Naive thymus-derived CD4-positive, alpha-beta T cell (primary cell): ENCODE measurements around the gene IKZF1. TPM values are rescaled to one million over a fixed set of nuclear protein-coding genes. Genes with fewer than 3 reads are reported as not detected.

Experiments used
- ATAC-seq: fragments of 150-1000 bp; cut with Tn5 transposase; 2 replicates; pipeline ENCODE4 v1.10.0; 2021; ENCODE audit warnings: mild to moderate bottlenecking, moderate library complexity
- CTCF ChIA-PET: fragments of 350-600 bp; sonication (Branson Sonifier 250); formaldehyde crosslinking; loops from one replicate; lab custom pipeline; 2021; ENCODE audit warnings: antibody characterized with exemption; lab: Charles Lee
- POLR2A ChIA-PET: fragments of 350-600 bp; sonication (Branson Sonifier 250); formaldehyde crosslinking; loops from one replicate; lab custom pipeline; 2021; ENCODE audit warnings: antibody characterized with exemption, inconsistent platforms; lab: Charles Lee
- DNase-seq, 9 donors: peaks; one replicate each; pipeline versions ENCODE4 v3.0.0 to v3.0.0-alpha.2; 2020 to 2022; ENCODE audit warnings: mixed read lengths in 1 of 9
- H3K27ac ChIP-seq: one replicate; pipeline ENCODE4 v1.7.0; 2013; ENCODE audit warnings: mild to moderate bottlenecking, low read depth, low read length, moderate library complexity
- H3K27me3 ChIP-seq, 2 donors: one replicate each; pipeline ENCODE4 v1.7.0; 2013; ENCODE audit warnings: low read length in 2 of 2, mild to moderate bottlenecking in 2 of 2, moderate library complexity in 2 of 2; ENCODE audit not compliant: control insufficient read depth in 2 of 2, insufficient read depth in 2 of 2
- H3K36me3 ChIP-seq, 3 experiments: 1 replicate in 2 of 3; 2 replicates in 1 of 3; pipeline ENCODE4 v1.7.0; 2013; ENCODE audit warnings: low read length in 3 of 3, mild to moderate bottlenecking in 3 of 3, moderate library complexity in 1 of 3; ENCODE audit not compliant: insufficient read depth in 3 of 3, control insufficient read depth in 2 of 3
- H3K4me1 ChIP-seq, 2 donors: one replicate each; pipeline ENCODE4 v1.7.0; 2013; ENCODE audit warnings: low read length in 2 of 2, mild to moderate bottlenecking in 2 of 2, moderate library complexity in 1 of 2; ENCODE audit not compliant: control insufficient read depth in 2 of 2, insufficient read depth in 2 of 2
- H3K4me3 ChIP-seq: 2 replicates; pipeline ENCODE4 v1.7.0; 2013; ENCODE audit warnings: mild to moderate bottlenecking, low read length
- H3K9me3 ChIP-seq, 3 experiments: 1 replicate in 2 of 3; 2 replicates in 1 of 3; pipeline ENCODE4 v1.7.0; 2013; ENCODE audit warnings: low read length in 3 of 3; ENCODE audit not compliant: control insufficient read depth in 2 of 3
- H3K27ac Mint-ChIP-seq, 9 donors: one replicate each; pipeline ENCODE4 v1.8.0; 2020 to 2022; ENCODE audit warnings: mixed read lengths in 9 of 9, mild to moderate bottlenecking in 8 of 9, moderate library complexity in 5 of 9, inconsistent platforms in 2 of 9
- H3K27me3 Mint-ChIP-seq, 5 donors: one replicate each; pipeline ENCODE4 v1.8.0; 2021 to 2022; ENCODE audit warnings: mixed read lengths in 5 of 5, mild to moderate bottlenecking in 1 of 5
- H3K36me3 Mint-ChIP-seq, 5 donors: one replicate each; pipeline ENCODE4 v1.8.0; 2020 to 2022; ENCODE audit warnings: mixed read lengths in 5 of 5, mild to moderate bottlenecking in 3 of 5, inconsistent platforms in 1 of 5
- H3K4me1 Mint-ChIP-seq, 7 donors: one replicate each; pipeline ENCODE4 v1.8.0; 2020 to 2022; ENCODE audit warnings: mixed read lengths in 7 of 7, mild to moderate bottlenecking in 3 of 7, inconsistent platforms in 1 of 7
- H3K4me3 Mint-ChIP-seq, 10 donors: one replicate each; pipeline ENCODE4 v1.8.0; 2020 to 2022; ENCODE audit warnings: mild to moderate bottlenecking in 10 of 10, mixed read lengths in 10 of 10, moderate library complexity in 6 of 10, inconsistent platforms in 2 of 10
- H3K9me3 Mint-ChIP-seq, 11 donors: one replicate each; pipeline ENCODE4 v1.8.0; 2020 to 2022; ENCODE audit warnings: mixed read lengths in 11 of 11, mild to moderate bottlenecking in 4 of 11, inconsistent platforms in 1 of 11, moderate library complexity in 1 of 11
- intact Hi-C, 2 donors: fragments of 100-400 bp; cut with micrococcal nuclease; formaldehyde crosslinking; loops; one replicate each; pipeline ENCODE4 v1.15.1; 2023
- polyA plus RNA-seq, 2 donors: library from polyadenylated mRNA; unstranded; fragments of 300-500 nt; fragmentation: Illumina TruSeq; gene quantifications; one replicate each; pipeline ENCODE4 v1.2.3, GENCODE V29; 2021
- total RNA-seq, 6 experiments: library from RNA in 5 of 6; stranded (reverse) in 5 of 6; gene quantifications; 1 replicate in 5 of 6; 2 replicates in 1 of 6; pipeline ENCODE4 v1.2.3 and lab custom pipeline; 2021 to 2026

IKZF1 gene
- total and polyA plus RNA-seq, 7 experiments from 2014 or later, result 258 to 548 (median 434) TPM

GRCh38 chr7:50265968-50266634 is 38.4 kb upstream of the IKZF1 start:
- ATAC-seq (no peak), DNase-seq (peak in 1 of 9 donors; percentile 8)
- peak overlapping the region; percentile 69 to 99 (median 80) for H3K4me3 Mint-ChIP-seq
- peaks cover 0 to 23% (median 0%) of the 10 kb centered on the region in 5 donors for H3K36me3 Mint-ChIP-seq
- Histone ChIP-seq H3K4me3 (peak overlapping the region; percentile 14), H3K9me3 (no peaks in the 10 kb centered on the region), H3K36me3 (no peaks in the 10 kb centered on the region), H3K27me3 (no peaks in the 10 kb centered on the region), H3K4me1 (peaks cover 94 to 98% of the 10 kb centered on the region in 2 donors), H3K27ac (peak overlapping the region; percentile 66)
- ChIA-PET CTCF (interaction anchor here (0.6 to 5.6 kb wide), 12 partner anchors 22 to 133 kb away, joined by 3 to 34 read pairs (median 4); no protein-coding TSS in a partner anchor), POLR2A (interaction anchor here (0.6 to 27.7 kb wide), 30 partner anchors 8 to 132 kb away, joined by 3 to 1000 read pairs (median 7); partner anchors contain the start of gene IKZF1)
- peaks cover 0 to 4% (median 0%) of the 10 kb centered on the region in 11 donors for H3K9me3 Mint-ChIP-seq
- peaks cover 86 to 100% (median 98%) of the 10 kb centered on the region in 7 donors for H3K4me1 Mint-ChIP-seq
- no peaks in the 10 kb centered on the region for H3K27me3 Mint-ChIP-seq
- intact Hi-C loops, result loop anchor here (1.0 to 5.0 kb wide), 6 partner anchors 8 to 197 kb away; no protein-coding TSS in a partner anchor
- H3K27ac Mint-ChIP-seq, result peak overlapping the region; percentile 87 to 99 (median 95)

- ATAC-seq (peak; percentile 87), DNase-seq (peak in 8 of 9 donors; percentile 79 to 86 (median 82))
- Histone ChIP-seq H3K27me3 (no peaks in the 10 kb centered on the region), H3K4me3 (peak overlapping the region; percentile 14), H3K4me1 (peaks cover 87 to 98% of the 10 kb centered on the region in 2 donors), H3K9me3 (no peaks in the 10 kb centered on the region), H3K27ac (peak overlapping the region; percentile 66), H3K36me3 (no peaks in the 10 kb centered on the region)
- intact Hi-C loops, result loop anchor here (1.0 to 5.0 kb wide), 14 partner anchors 7 to 198 kb away; no protein-coding TSS in a partner anchor
- CTCF ChIA-PET, result interaction anchor here (0.8 to 5.6 kb wide), 22 partner anchors 10 to 125 kb away, joined by 3 to 34 read pairs (median 4); no protein-coding TSS in a partner anchor
- Mint-ChIP-seq H3K4me1 (peaks cover 83 to 100% (median 98%) of the 10 kb centered on the region in 7 donors), H3K9me3 (peaks cover 0 to 4% (median 0%) of the 10 kb centered on the region in 11 donors), H3K4me3 (peak overlapping the region; percentile 69 to 99 (median 82)), H3K36me3 (peaks cover 0 to 19% (median 0%) of the 10 kb centered on the region in 5 donors), H3K27ac (peak overlapping the region; percentile 87 to 99 (median 95)), H3K27me3 (no peaks in the 10 kb centered on the region)
- POLR2A ChIA-PET, result interaction anchor here (0.6 to 27.7 kb wide), 30 partner anchors 9 to 132 kb away, joined by 3 to 1000 read pairs (median 7); partner anchors contain the start of gene IKZF1
Measured at GRCh38 chr7:50266635-50267386, 37.7 kb upstream of the IKZF1 start.

GRCh38 chr7:50267525-50268041 is 36.9 kb upstream of the IKZF1 start:
- Histone ChIP-seq H3K36me3 (no peaks in the 10 kb centered on the region), H3K9me3 (no peaks in the 10 kb centered on the region), H3K27ac (peak overlapping the region; percentile 66), H3K27me3 (no peaks in the 10 kb centered on the region), H3K4me3 (peak overlapping the region; percentile 8), H3K4me1 (peaks cover 79 to 98% of the 10 kb centered on the region in 2 donors)
- Mint-ChIP-seq H3K36me3 (peaks cover 0 to 15% (median 0%) of the 10 kb centered on the region in 5 donors), H3K4me1 (peaks cover 76 to 100% (median 98%) of the 10 kb centered on the region in 7 donors), H3K9me3 (peaks cover 0 to 4% (median 0%) of the 10 kb centered on the region in 11 donors), H3K27me3 (no peaks in the 10 kb centered on the region), H3K4me3 (peak overlapping the region; percentile 69 to 99 (median 82)), H3K27ac (peak overlapping the region; percentile 87 to 99 (median 95))
- intact Hi-C loops, result loop anchor here (1.0 to 5.0 kb wide), 13 partner anchors 14 to 199 kb away; no protein-coding TSS in a partner anchor
- DNase-seq (no peak), ATAC-seq (no peak)
- POLR2A ChIA-PET, result interaction anchor here (1.0 to 27.7 kb wide), 22 partner anchors 9 to 119 kb away, joined by 4 to 1000 read pairs (median 12); partner anchors contain the start of gene IKZF1
- CTCF ChIA-PET, result interaction anchor here (0.8 to 5.6 kb wide), 19 partner anchors 9 to 125 kb away, joined by 3 to 34 read pairs (median 4); no protein-coding TSS in a partner anchor

GRCh38 chr7:50268223-50268622 is 36.3 kb upstream of the IKZF1 start:
- ATAC-seq (no peak), DNase-seq (no peak)
- ChIA-PET POLR2A (interaction anchor here (1.4 to 27.7 kb wide), 13 partner anchors 8 to 98 kb away, joined by 4 to 1000 read pairs (median 37); partner anchors contain the start of gene IKZF1), CTCF (interaction anchor here (1.1 to 5.6 kb wide), 9 partner anchors 9 to 100 kb away, joined by 3 to 34 read pairs (median 6); no protein-coding TSS in a partner anchor)
- H3K36me3 ChIP-seq, result no peaks in the 10 kb centered on the region
- no peaks in the 10 kb centered on the region for H3K27me3 ChIP-seq
- intact Hi-C loops, result loop anchor here in 1 of 2 donors (5.0 kb wide), 1 partner anchor 84 kb away; no protein-coding TSS in a partner anchor
- peak overlapping the region; percentile 39 to 99 (median 76) for H3K4me3 Mint-ChIP-seq
- no peaks in the 10 kb centered on the region for H3K9me3 ChIP-seq
- H3K4me1 Mint-ChIP-seq, result peaks cover 76 to 100% (median 98%) of the 10 kb centered on the region in 7 donors
- peaks cover 0 to 12% (median 0%) of the 10 kb centered on the region in 5 donors for H3K36me3 Mint-ChIP-seq
- H3K9me3 Mint-ChIP-seq, result peaks cover 0 to 4% (median 0%) of the 10 kb centered on the region in 11 donors
- peak overlapping the region; percentile 66 for H3K27ac ChIP-seq
- H3K27me3 Mint-ChIP-seq, result no peaks in the 10 kb centered on the region
- peak overlapping the region; percentile 19 for H3K4me3 ChIP-seq
- peaks cover 73 to 98% of the 10 kb centered on the region in 2 donors for H3K4me1 ChIP-seq
- H3K27ac Mint-ChIP-seq, result peak overlapping the region; percentile 87 to 99 (median 95)

GRCh38 chr7:50268990-50269389 is 35.5 kb upstream of the IKZF1 start:
- no peak for DNase-seq
- no peak overlapping the region for H3K4me3 ChIP-seq

More at GRCh38 chr7:50268990-50269389, 35.5 kb upstream of the IKZF1 start:
- Histone ChIP-seq H3K36me3 (no peaks in the 10 kb centered on the region), H3K27me3 (no peaks in the 10 kb centered on the region), H3K9me3 (no peaks in the 10 kb centered on the region), H3K27ac (peak overlapping the region; percentile 66), H3K4me1 (peaks cover 65 to 98% of the 10 kb centered on the region in 2 donors)
- intact Hi-C loops, result loop anchor here in 1 of 2 donors (5.0 kb wide), 1 partner anchor 83 kb away; no protein-coding TSS in a partner anchor
- CTCF ChIA-PET, result interaction anchor here (0.8 to 1.9 kb wide), 4 partner anchors 23 to 63 kb away, joined by 3 to 5 read pairs (median 4); partner anchors contain the start of gene IKZF1
- no peak for ATAC-seq
- Mint-ChIP-seq H3K9me3 (peaks cover 0 to 4% (median 0%) of the 10 kb centered on the region in 11 donors), H3K36me3 (peaks cover 0 to 12% (median 0%) of the 10 kb centered on the region in 5 donors), H3K4me3 (peak overlapping the region in 9 of 10 donors; percentile 23 to 99 (median 73)), H3K4me1 (peaks cover 74 to 100% (median 98%) of the 10 kb centered on the region in 7 donors), H3K27ac (peak overlapping the region; percentile 87 to 99 (median 95)), H3K27me3 (no peaks in the 10 kb centered on the region)
- POLR2A ChIA-PET, result interaction anchor here (0.7 to 27.7 kb wide), 8 partner anchors 10 to 94 kb away, joined by 3 to 1000 read pairs (median 24); partner anchors contain the start of gene IKZF1
